ENCODE results near the gene DAG1. TPM values are rescaled to one million over a fixed set of nuclear protein-coding genes. Genes with fewer than 3 reads are reported as not detected.

Gene DAG1
- total RNA-seq, 2 experiments from 2014 or later: 15.0 to 18.3 TPM

DNA sequence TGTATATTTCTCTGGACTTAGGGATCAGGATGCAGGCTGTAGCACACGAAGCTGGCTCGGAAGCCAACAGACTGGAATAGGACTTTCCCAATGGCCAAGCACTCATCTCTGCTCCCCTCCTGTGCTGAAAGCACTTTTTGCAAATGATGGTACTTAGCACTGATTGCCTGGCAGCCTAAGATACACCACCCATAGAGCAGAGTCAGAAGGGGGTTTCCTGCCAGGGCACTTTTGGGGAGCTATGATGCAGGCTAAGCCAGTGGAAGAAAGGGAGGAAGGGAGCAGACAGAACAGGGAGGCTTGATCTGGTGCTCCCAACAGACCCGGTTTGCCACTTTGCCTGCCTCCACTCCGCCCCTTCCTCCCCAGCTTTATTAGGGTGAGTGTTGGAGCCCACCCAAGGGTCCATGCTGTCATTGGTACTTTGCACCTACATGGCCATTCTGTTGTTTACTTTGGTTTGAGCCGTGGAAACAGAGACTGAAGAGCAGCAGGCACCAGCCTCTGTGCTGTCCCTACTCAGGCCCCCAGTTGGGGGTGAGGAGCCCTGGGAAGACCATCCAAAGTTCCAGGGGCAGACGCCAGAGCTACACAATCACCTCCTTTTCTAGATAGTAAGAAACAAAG, 100.1 kb downstream of the DAG1 start:
- no peaks in the 10 kb centered on the region for H3K9me3 Mint-ChIP-seq
- Histone ChIP-seq H3K9me3 (ENCODE audit: control insufficient read depth in 1 of 2, insufficient read depth in 1 of 2, low read length in 2 of 2) (no peaks in the 10 kb centered on the region), H3K4me1 (ENCODE audit: insufficient read depth, low read length) (no peaks in the 10 kb centered on the region), H3K36me3 (ENCODE audit: insufficient read depth, low read length) (no peaks in the 10 kb centered on the region), H3K27ac (ENCODE audit: low read depth in 1 of 2, low read length in 2 of 2) (no peak overlapping the region), H3K27me3 (ENCODE audit: control insufficient read depth in 1 of 2, insufficient read depth in 2 of 2, low read length in 2 of 2) (no peaks in the 10 kb centered on the region), H3K4me3 (ENCODE audit: low read length) (no peak overlapping the region)
- ChIA-PET POLR2A (no interaction called here), CTCF (no interaction called here)
- no peak overlapping the region for H3K4me3 Mint-ChIP-seq
- DNase-seq (no peak), ATAC-seq (ENCODE audit: poor library complexity) (no peak)
- intact Hi-C loops (cut with DNase I, micrococcal nuclease): no loop called here
- no peak overlapping the region for H3K27ac Mint-ChIP-seq
- TF ChIP-seq, protein P1, sequence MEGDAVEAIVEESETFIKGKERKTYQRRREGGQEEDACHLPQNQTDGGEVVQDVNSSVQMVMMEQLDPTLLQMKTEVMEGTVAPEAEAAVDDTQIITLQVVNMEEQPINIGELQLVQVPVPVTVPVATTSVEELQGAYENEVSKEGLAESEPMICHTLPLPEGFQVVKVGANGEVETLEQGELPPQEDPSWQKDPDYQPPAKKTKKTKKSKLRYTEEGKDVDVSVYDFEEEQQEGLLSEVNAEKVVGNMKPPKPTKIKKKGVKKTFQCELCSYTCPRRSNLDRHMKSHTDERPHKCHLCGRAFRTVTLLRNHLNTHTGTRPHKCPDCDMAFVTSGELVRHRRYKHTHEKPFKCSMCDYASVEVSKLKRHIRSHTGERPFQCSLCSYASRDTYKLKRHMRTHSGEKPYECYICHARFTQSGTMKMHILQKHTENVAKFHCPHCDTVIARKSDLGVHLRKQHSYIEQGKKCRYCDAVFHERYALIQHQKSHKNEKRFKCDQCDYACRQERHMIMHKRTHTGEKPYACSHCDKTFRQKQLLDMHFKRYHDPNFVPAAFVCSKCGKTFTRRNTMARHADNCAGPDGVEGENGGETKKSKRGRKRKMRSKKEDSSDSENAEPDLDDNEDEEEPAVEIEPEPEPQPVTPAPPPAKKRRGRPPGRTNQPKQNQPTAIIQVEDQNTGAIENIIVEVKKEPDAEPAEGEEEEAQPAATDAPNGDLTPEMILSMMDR (IDR thresholded peaks at IDR 0.05): no peak
- peaks cover 8% of the 10 kb centered on the region for H3K27me3 Mint-ChIP-seq
- H3K4me1 Mint-ChIP-seq (ENCODE audit: low read depth): no peaks in the 10 kb centered on the region
- H3K36me3 Mint-ChIP-seq (ENCODE audit: low read depth): no peaks in the 10 kb centered on the region

DNA sequence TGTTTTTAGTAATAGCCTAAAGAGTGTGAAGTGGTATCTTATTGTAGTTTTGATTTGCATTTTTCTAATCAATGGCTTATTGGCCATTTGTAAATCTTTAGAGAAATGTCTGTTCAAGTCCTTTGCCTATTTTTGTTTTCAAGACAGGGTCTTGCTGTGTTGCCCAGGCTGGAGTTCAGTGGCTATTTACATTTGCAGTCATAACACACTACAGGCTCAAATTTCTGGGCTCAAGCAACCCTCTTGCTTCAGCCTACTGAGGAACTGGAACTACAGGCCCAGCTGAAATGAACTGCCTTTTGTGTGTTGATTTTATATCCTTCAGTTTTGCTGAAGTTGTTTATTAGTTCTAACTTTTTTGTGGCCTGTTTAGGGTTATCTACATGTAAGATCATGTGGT, 112.1 kb downstream of the DAG1 start:
- intact Hi-C loops (cut with DNase I, micrococcal nuclease): loop anchor here in 1 of 2 experiments (5.0 kb wide), 1 partner anchor 40 kb away; no protein-coding TSS in a partner anchor
- no peaks in the 10 kb centered on the region for H3K9me3 ChIP-seq (ENCODE audit: control insufficient read depth in 1 of 2, insufficient read depth in 1 of 2, low read length in 2 of 2)
- Mint-ChIP-seq H3K4me3 (no peak overlapping the region), H3K27me3 (no peaks in the 10 kb centered on the region), H3K27ac (no peak overlapping the region), H3K9me3 (no peaks in the 10 kb centered on the region), H3K36me3 (ENCODE audit: low read depth) (no peaks in the 10 kb centered on the region), H3K4me1 (ENCODE audit: low read depth) (no peaks in the 10 kb centered on the region)
- no peak for DNase-seq
- TF ChIP-seq, protein P1 (IDR thresholded peaks at IDR 0.05): no peak
- H3K4me3 ChIP-seq (ENCODE audit: low read length): no peak overlapping the region
- ATAC-seq (ENCODE audit: poor library complexity): no peak
- no peaks in the 10 kb centered on the region for H3K36me3 ChIP-seq (ENCODE audit: insufficient read depth, low read length)
- ChIA-PET CTCF (interaction anchor here (0.9 kb wide), 1 partner anchor 43 kb away, joined by 3 read pairs; no protein-coding TSS in a partner anchor), POLR2A (no interaction called here)
- H3K4me1 ChIP-seq (ENCODE audit: insufficient read depth, low read length): no peaks in the 10 kb centered on the region
- no peak overlapping the region for H3K27ac ChIP-seq (ENCODE audit: low read depth in 1 of 2, low read length in 2 of 2)
- H3K27me3 ChIP-seq (ENCODE audit: control insufficient read depth in 1 of 2, insufficient read depth in 2 of 2, low read length in 2 of 2): no peaks in the 10 kb centered on the region

Other genes starting within 250 kb of the DAG1 start
- 1 to 10 TPM; 7.0 to 7.5 TPM for gene C3orf62, start 193.0 kb upstream of the DAG1 start, total RNA-seq
- 10 to 100 TPM; 94.3 to 95.2 TPM for gene USP4, start 130.2 kb upstream of the DAG1 start, total RNA-seq
- 10 to 100 TPM; 20.8 to 22.9 TPM for gene GPX1, start 111.9 kb upstream of the DAG1 start, total RNA-seq
- 100 to 1,000 TPM; 256 to 271 TPM for gene RHOA, start 58.3 kb upstream of the DAG1 start, total RNA-seq
- 10 to 100 TPM; 21.4 to 22.0 TPM for gene TCTA, start 57.8 kb upstream of the DAG1 start, total RNA-seq
- gene AMT, start 47.8 kb upstream of the DAG1 start, total RNA-seq: 10 to 100 TPM; 10.5 to 12.7 TPM
- gene NICN1, start 40.9 kb upstream of the DAG1 start, total RNA-seq: 10 to 100 TPM; 25.0 to 25.1 TPM
- gene BSN, start 84.2 kb downstream of the DAG1 start, total RNA-seq: under 1 TPM; 0.08 to 0.11 TPM
- 10 to 100 TPM; 44.3 to 45.5 TPM for gene APEH, start 204.1 kb downstream of the DAG1 start, total RNA-seq
- gene MST1, start 219.2 kb downstream of the DAG1 start, total RNA-seq: 1 to 10 TPM; 7.8 TPM
- 10 to 100 TPM; 28.8 to 29.7 TPM for gene RNF123, start 219.3 kb downstream of the DAG1 start, total RNA-seq
- 1 to 10 TPM in 1 of 2 experiments, under 1 TPM in 1; 0.82 to 1.3 TPM for gene AMIGO3, start 249.4 kb downstream of the DAG1 start, total RNA-seq